ENCODE results near the gene SLC25A38.

DNA sequence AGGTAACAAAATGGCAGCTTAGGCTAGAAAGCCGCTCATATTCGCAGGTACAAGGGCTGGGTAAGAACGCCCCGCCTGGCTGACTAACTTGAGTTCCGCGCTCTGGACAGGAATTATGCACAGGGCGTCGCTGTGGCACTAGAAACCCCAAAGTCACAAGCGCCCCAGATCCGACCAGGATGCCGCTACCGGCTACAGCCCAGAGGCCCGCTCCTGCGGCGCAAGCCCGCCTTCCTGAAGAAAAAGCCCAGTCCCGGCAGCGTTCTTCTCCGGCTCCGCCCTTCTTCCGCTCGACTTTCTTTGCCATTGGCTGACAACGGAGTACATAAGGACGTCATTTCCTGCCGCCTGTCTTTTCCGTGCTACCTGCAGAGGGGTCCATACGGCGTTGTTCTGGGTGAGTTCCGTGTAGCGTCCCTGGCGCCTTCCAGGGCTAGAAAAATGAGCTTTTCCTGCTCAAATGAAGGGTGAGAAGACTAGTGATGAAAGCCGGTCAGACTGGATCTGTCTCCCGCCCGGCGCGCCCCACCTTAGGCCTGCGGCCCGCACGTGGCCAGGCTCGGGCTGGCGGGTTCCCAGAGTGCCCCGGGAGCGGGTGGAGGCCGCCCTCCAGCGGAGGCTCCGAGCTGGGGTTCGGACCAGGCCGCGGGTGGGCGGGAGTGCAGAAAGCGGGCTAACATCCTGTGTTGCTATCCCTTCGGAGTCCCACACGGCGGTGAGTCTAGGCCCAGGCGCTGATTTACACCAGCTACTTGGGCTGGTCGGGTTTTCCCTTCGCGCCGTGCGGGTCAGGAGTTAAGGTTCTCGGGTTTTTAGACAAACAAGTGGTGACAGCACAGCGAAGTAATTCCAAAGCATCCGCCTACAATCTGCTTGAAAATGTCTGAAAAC lies 23.4 kb downstream of the SLC25A38 start, which contains the start of gene RPSA:
- TF ChIP-seq POLR2A (IDR thresholded peaks at IDR 0.05), result peak; percentile 43
- TF ChIP-seq, protein P1, sequence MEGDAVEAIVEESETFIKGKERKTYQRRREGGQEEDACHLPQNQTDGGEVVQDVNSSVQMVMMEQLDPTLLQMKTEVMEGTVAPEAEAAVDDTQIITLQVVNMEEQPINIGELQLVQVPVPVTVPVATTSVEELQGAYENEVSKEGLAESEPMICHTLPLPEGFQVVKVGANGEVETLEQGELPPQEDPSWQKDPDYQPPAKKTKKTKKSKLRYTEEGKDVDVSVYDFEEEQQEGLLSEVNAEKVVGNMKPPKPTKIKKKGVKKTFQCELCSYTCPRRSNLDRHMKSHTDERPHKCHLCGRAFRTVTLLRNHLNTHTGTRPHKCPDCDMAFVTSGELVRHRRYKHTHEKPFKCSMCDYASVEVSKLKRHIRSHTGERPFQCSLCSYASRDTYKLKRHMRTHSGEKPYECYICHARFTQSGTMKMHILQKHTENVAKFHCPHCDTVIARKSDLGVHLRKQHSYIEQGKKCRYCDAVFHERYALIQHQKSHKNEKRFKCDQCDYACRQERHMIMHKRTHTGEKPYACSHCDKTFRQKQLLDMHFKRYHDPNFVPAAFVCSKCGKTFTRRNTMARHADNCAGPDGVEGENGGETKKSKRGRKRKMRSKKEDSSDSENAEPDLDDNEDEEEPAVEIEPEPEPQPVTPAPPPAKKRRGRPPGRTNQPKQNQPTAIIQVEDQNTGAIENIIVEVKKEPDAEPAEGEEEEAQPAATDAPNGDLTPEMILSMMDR (IDR thresholded peaks at IDR 0.05), result peak; percentile 29 to 31 (median 31)
